Measurements from ENCODE around the gene KIF3C. TPM values are rescaled to one million over a fixed set of nuclear protein-coding genes. Genes with fewer than 3 reads are reported as not detected.
"Not testable (repeated sequence)": the region's sequence is repeated elsewhere in the genome, so short reads cannot be mapped to it uniquely, and the experiment has no call there.

The KIF3C gene
- total RNA-seq, 1 donor from 2014 or later: 6.5 TPM

DNA sequence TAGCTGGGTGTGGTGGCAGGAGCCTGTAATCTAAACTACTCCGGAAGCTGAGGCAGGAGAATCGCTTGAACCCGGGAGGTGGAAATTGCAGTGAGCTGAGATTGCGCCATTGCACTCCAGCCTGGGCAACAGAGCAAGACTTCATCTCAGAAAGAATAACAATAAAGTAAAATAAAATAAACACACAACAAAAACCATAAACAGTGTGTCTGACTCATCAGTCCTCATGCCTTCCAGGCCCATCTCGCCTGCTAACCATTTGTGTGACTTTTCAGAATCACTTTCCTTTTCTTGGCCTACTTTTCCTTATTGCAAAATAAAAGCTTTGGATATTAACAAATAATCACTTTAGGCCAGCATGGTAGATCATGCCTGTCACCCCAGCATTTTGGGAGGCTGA is 62.0 kb downstream of the KIF3C start:
- TF ChIP-seq, protein P1, sequence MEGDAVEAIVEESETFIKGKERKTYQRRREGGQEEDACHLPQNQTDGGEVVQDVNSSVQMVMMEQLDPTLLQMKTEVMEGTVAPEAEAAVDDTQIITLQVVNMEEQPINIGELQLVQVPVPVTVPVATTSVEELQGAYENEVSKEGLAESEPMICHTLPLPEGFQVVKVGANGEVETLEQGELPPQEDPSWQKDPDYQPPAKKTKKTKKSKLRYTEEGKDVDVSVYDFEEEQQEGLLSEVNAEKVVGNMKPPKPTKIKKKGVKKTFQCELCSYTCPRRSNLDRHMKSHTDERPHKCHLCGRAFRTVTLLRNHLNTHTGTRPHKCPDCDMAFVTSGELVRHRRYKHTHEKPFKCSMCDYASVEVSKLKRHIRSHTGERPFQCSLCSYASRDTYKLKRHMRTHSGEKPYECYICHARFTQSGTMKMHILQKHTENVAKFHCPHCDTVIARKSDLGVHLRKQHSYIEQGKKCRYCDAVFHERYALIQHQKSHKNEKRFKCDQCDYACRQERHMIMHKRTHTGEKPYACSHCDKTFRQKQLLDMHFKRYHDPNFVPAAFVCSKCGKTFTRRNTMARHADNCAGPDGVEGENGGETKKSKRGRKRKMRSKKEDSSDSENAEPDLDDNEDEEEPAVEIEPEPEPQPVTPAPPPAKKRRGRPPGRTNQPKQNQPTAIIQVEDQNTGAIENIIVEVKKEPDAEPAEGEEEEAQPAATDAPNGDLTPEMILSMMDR (IDR thresholded peaks at IDR 0.05): no peak
- Histone ChIP-seq H3K4me1 (no peaks in the 10 kb centered on the region), H3K36me3 (no peaks in the 10 kb centered on the region), H3K9me3 (no peaks in the 10 kb centered on the region), H3K27ac (no peak overlapping the region), H3K4me3 (no peak overlapping the region), H3K27me3 (no peaks in the 10 kb centered on the region)
- no peak for ATAC-seq
- no peak for DNase-seq
- intact Hi-C loops (cut with DNase I): no loop called here

DNA sequence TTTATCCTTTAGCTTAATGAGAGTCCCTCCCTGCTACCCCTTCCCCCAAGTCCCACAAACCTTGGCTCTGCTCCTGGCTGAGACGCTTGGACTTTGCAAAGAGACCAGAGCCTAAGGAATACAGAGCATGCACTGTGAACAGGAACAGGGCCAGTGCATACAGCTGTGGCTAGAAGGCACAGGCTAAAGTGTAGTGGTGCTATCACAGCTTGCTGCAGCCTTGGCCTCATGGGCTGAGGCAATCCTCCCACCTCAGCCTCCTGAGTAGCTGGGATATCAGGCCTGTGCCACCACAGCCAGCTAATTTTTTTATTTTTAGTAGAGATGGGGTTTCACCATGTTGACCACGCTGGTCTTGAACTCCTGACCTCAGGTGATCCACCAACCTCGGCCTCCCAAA is 64.5 kb downstream of the KIF3C start:
- ATAC-seq (no peak), DNase-seq (no peak)
- no peaks in the 10 kb centered on the region for H3K36me3 ChIP-seq
- TF ChIP-seq, protein P1 (IDR thresholded peaks at IDR 0.05): no peak
- H3K27me3 ChIP-seq: no peaks in the 10 kb centered on the region
- no peak overlapping the region for H3K4me3 ChIP-seq
- H3K4me1 ChIP-seq: no peaks in the 10 kb centered on the region
- H3K9me3 ChIP-seq: no peaks in the 10 kb centered on the region
- H3K27ac ChIP-seq: no peak overlapping the region
- intact Hi-C loops (cut with DNase I): no loop called here

DNA sequence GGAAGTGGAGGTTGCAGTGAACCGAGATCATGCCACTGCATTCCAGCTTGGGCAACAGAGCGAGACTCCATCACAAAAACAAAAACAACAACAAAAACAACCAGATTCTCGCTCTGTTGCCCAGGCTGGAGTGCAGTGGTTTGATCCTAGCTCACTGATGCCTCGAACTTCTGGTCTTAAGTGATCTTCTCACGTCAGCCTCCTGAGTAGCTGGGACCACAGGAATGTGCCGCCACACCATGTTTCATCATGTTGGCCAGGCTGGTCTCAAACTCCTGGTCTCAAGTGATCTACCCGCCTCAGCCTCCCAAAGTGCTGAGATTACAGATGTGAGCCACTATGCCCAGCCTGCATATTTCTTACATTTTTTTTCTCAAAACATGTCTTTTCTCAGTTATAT is 64.9 kb downstream of the KIF3C start:
- H3K9me3 ChIP-seq; H3K4me3 ChIP-seq; DNase-seq; H3K27me3 ChIP-seq; ATAC-seq; H3K36me3 ChIP-seq; intact Hi-C loops (cut with DNase I); H3K4me1 ChIP-seq; H3K27ac ChIP-seq: not testable (repeated sequence)

DNA sequence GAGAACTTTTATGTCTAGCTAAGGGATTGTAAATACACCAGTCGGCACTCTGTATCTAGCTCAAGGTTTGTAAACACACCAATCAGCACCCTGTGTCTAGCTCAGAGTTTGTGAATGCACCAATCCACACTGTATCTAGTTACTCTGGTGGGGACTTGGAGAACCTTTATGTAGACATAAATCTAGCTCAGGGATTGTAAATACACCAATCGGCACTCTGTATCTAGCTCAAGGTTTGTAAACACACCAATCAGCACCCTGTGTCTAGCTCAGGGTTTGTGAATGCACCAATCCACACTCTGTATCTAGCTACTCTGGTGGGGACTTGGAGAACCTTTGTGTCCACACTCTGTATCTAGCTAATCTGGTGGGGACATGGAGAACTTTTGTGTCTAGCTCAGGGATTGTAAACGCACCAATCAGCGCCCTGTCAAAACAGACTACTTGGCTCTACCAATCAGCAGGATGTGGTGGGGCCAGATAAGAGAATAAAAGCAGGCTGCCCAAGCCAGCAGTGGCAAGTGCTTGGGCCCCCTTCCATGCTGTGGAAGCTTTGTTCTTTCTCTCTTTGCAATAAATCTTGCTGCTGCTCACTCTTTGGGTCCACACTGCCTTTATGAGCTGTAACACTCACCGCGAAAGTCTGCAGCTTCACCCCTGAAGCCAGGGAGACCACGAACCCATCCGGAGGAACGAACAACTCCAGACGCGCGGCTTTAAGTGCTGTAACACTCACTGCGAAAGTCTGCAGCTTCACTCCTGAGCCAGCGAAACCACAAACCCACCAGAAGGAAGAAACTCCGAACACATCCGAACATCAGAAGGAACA is 66.1 kb downstream of the KIF3C start:
- ATAC-seq; H3K4me3 ChIP-seq; intact Hi-C loops (cut with DNase I); H3K4me1 ChIP-seq; H3K27me3 ChIP-seq; H3K27ac ChIP-seq; H3K36me3 ChIP-seq; H3K9me3 ChIP-seq; DNase-seq: not testable (repeated sequence)

DNA sequence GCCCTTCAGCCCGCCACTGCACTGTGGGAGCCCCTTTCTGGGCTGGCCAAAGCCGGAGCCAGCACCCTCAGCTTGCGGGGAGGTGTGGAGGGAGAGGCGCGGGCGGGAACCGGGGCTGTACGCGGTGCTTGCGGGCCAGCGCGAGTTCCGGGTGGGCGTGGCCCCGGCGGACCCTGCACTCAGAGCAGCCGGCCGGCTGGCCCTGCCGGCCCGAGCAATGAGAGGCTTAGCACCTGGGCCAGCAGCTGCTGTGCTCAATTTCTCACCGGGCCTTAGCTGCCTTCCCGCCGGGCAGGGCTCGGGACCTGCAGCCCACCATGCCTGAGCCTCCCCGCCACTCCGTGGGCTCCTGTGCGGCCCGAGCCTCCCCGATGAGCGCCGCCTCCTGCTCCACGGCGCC is 66.9 kb downstream of the KIF3C start:
- H3K27me3 ChIP-seq; H3K4me1 ChIP-seq; intact Hi-C loops (cut with DNase I); H3K4me3 ChIP-seq; H3K9me3 ChIP-seq; H3K27ac ChIP-seq; ATAC-seq; H3K36me3 ChIP-seq; DNase-seq: not testable (repeated sequence)

DNA sequence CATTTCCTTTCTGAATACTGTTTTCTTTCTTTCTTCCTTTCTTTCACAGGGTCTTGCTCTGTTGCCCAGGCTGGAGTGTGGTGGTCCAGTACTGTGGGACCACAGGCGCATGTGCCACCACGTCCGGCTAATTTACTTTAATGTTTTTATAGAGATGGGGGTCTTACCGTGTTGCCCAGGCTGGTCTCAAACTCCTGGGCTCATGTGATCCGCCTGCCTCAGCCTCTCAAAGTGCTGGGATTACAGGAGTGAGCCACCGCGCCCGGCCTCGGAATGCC is 68.7 kb downstream of the KIF3C start:
- H3K4me3 ChIP-seq; H3K27ac ChIP-seq; H3K9me3 ChIP-seq; H3K36me3 ChIP-seq; ATAC-seq; H3K27me3 ChIP-seq; DNase-seq; intact Hi-C loops (cut with DNase I); H3K4me1 ChIP-seq: not testable (repeated sequence)

DNA sequence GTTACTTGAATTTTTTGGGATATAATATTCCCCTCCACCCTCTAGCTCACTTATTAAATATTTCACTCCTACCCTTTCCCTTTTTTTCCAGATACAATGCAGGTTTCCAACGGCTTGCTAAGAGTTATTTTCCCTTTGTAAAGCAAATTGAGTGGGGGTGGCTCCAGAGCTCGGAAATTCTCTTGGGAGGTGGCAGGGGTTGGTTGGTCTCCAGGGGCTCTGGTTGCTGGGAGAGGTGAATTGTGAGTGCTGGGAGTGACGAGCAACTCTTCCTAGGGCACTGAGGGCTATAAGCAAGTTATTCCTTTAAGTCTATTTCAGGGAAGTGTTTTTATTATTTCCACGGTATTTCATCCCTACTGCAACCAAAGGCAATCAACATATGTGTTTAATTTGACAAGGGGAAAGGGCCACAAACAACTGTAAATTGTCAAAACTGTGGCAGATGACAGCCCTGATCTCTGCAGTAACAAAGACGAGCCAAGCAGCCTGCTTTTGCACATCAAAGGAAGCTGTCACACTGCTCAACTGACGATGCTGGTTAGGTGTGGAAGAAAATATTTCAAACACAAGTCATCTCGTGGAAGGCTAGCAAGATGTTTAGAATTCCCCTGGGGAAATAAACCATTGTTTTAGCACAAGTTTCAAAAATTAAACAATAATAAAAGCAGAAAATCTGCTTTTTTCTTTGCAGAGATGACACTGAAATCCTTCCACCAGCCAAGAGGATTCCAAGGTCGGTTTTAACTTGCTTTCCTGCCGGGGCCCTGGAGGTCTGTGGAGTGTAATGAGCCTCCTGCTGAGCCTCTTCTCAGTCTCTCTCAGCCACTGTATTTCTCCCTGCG is 69.2 kb downstream of the KIF3C start:
- ATAC-seq: no peak
- DNase-seq: no peak
- TF ChIP-seq, protein P1 (IDR thresholded peaks at IDR 0.05): no peak

DNA sequence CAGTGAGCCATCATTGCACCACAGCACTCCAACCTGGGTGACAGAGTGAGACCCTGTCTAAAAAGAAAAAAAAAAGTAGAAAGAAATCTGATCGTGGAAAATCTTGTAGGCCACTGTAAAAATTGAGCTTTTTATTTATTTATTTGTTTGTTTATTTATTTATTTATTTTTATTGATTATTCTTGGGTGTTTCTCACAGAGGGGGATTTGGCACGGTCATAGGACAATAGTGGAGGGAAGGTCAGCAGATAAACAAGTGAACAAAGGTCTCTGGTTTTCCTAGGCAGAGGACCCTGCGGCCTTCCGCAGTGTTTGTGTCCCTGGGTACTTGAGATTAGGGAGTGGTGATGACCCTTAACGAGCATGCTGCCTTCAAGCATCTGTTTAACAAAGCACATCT is 72.7 kb downstream of the KIF3C start:
- DNase-seq; H3K27me3 ChIP-seq; H3K27ac ChIP-seq; H3K36me3 ChIP-seq; H3K4me1 ChIP-seq; ATAC-seq; H3K4me3 ChIP-seq; H3K9me3 ChIP-seq; intact Hi-C loops (cut with DNase I): not testable (repeated sequence)

More for the DNA sequence above, 69.2 kb downstream of the KIF3C start:
- Histone ChIP-seq H3K9me3 (no peaks in the 10 kb centered on the region), H3K36me3 (no peaks in the 10 kb centered on the region), H3K27ac (no peak overlapping the region), H3K4me3 (no peak overlapping the region), H3K4me1 (no peaks in the 10 kb centered on the region), H3K27me3 (no peaks in the 10 kb centered on the region)
- intact Hi-C loops (cut with DNase I): no loop called here

All from upper lobe of right lung (tissue), 1 donor.